EH (cell line): ENCODE measurements around the gene SLC1A7.
A peak's percentile ranks its signal among the peaks of the same experiment; 100 is the strongest.

ENCODE experiments used
- DNase-seq: peaks from one replicate; pipeline ENCODE4 v3.0.0-alpha.2; 2015; ENCODE audit warnings: low read depth

The SLC1A7 gene

GRCh38 chr1:53075761-53076163, 66.7 kb downstream of the SLC1A7 start:
- no peak for DNase-seq

- DNase-seq = no peak
Measured at GRCh38 chr1:53075206-53075605, 67.2 kb downstream of the SLC1A7 start.

- DNase-seq = no peak
Measured at GRCh38 chr1:53074313-53075154, 67.9 kb downstream of the SLC1A7 start.

- no peak for DNase-seq
Measured at GRCh38 chr1:53073868-53074311, 68.5 kb downstream of the SLC1A7 start.

- DNase-seq = no peak
Measured at GRCh38 chr1:53073287-53073686, 69.2 kb downstream of the SLC1A7 start.

GRCh38 chr1:53071915-53072314, 70.5 kb downstream of the SLC1A7 start:
- DNase-seq = no peak

- no peak for DNase-seq
Measured at GRCh38 chr1:53071167-53071865, 71.1 kb downstream of the SLC1A7 start.

GRCh38 chr1:53070621-53071020, 71.8 kb downstream of the SLC1A7 start:
- no peak for DNase-seq

GRCh38 chr1:53069663-53070327, 72.6 kb downstream of the SLC1A7 start:
- DNase-seq = no peak

- no peak for DNase-seq
Measured at GRCh38 chr1:53069265-53069662, 73.2 kb downstream of the SLC1A7 start.

- no peak for DNase-seq
Measured at GRCh38 chr1:53068314-53069099, 73.9 kb downstream of the SLC1A7 start.

- DNase-seq = no peak
Measured at GRCh38 chr1:53067886-53068285, 74.6 kb downstream of the SLC1A7 start.

GRCh38 chr1:53066891-53067738, 75.3 kb downstream of the SLC1A7 start:
- no peak for DNase-seq

- no peak for DNase-seq
Measured at GRCh38 chr1:53066488-53066887, 76.0 kb downstream of the SLC1A7 start.

GRCh38 chr1:53065391-53065790, 77.0 kb downstream of the SLC1A7 start:
- DNase-seq = no peak

- no peak for DNase-seq
Measured at GRCh38 chr1:53063744-53064515, 78.5 kb downstream of the SLC1A7 start.

- DNase-seq = peak; percentile 19
Measured at GRCh38 chr1:53062708-53063591, 79.5 kb downstream of the SLC1A7 start.

- DNase-seq = peak; percentile 75
Measured at GRCh38 chr1:53061859-53062707, 80.4 kb downstream of the SLC1A7 start, which contains the start of gene PODN. Gene PODN, plus strand, starts transcription at chr1:53062213. Its CDS starts 7,643 bp downstream, at chr1:53069856.
